GM21737 (cell line): ENCODE results near the gene FRAS1.
"Not testable (repeated sequence)": the region's sequence is repeated elsewhere in the genome, so short reads cannot be mapped to it uniquely, and the experiment has no call there.

Experiments used
- ATAC-seq: cut with Tn5 transposase; IDR thresholded peaks from one replicate; pipeline ENCODE4 v1.9.1; 2021; ENCODE audit warnings: mild to moderate bottlenecking, moderate library complexity; ENCODE audit not compliant: unreplicated experiment

FRAS1 gene

GRCh38 chr4:78162342-78162741 lies 105.2 kb downstream of the FRAS1 start:
- ATAC-seq = no peak

GRCh38 chr4:78162821-78163220 lies 105.7 kb downstream of the FRAS1 start:
- no peak for ATAC-seq

GRCh38 chr4:78165758-78166157 lies 108.6 kb downstream of the FRAS1 start:
- ATAC-seq = no peak

- no peak for ATAC-seq
These were observed 109.5 kb downstream of the FRAS1 start for GRCh38 chr4:78166622-78167021.

GRCh38 chr4:78167510-78167909 lies 110.4 kb downstream of the FRAS1 start:
- ATAC-seq = no peak

- ATAC-seq = no peak
These were observed 110.9 kb downstream of the FRAS1 start for GRCh38 chr4:78168029-78168428.

GRCh38 chr4:78169728-78170127 lies 112.6 kb downstream of the FRAS1 start:
- ATAC-seq = no peak

- ATAC-seq = no peak
These were observed 114.4 kb downstream of the FRAS1 start for GRCh38 chr4:78171482-78171881.

- no peak for ATAC-seq
These were observed 117.8 kb downstream of the FRAS1 start for GRCh38 chr4:78174891-78175290.

GRCh38 chr4:78179196-78179595 lies 122.1 kb downstream of the FRAS1 start:
- ATAC-seq = no peak

- ATAC-seq = not testable (repeated sequence)
These were observed 124.6 kb downstream of the FRAS1 start for GRCh38 chr4:78181681-78182234.

GRCh38 chr4:78184584-78184983 lies 127.5 kb downstream of the FRAS1 start:
- no peak for ATAC-seq

GRCh38 chr4:78185117-78185516 lies 128.0 kb downstream of the FRAS1 start:
- ATAC-seq = no peak

- no peak for ATAC-seq
These were observed 129.7 kb downstream of the FRAS1 start for GRCh38 chr4:78186597-78187543.

GRCh38 chr4:78190068-78190467 lies 132.9 kb downstream of the FRAS1 start:
- no peak for ATAC-seq

GRCh38 chr4:78190595-78190994 lies 133.5 kb downstream of the FRAS1 start:
- no peak for ATAC-seq

GRCh38 chr4:78197947-78198346 lies 140.8 kb downstream of the FRAS1 start:
- ATAC-seq = no peak

- ATAC-seq = no peak
These were observed 142.9 kb downstream of the FRAS1 start for GRCh38 chr4:78199984-78200383.

- ATAC-seq = no peak
These were observed 143.8 kb downstream of the FRAS1 start for GRCh38 chr4:78200949-78201348.

- no peak for ATAC-seq
These were observed 147.1 kb downstream of the FRAS1 start for GRCh38 chr4:78204176-78204575.

- no peak for ATAC-seq
These were observed 148.5 kb downstream of the FRAS1 start for GRCh38 chr4:78205591-78205990.

- ATAC-seq = no peak
These were observed 150.4 kb downstream of the FRAS1 start for GRCh38 chr4:78207541-78207940.
